HG03520 (cell line): ENCODE results near the gene TMX1.

Experiments used
- ATAC-seq: cut with Tn5 transposase; IDR thresholded peaks from one replicate; pipeline ENCODE4 v1.9.1; 2021; ENCODE audit warnings: mild to moderate bottlenecking, moderate library complexity; ENCODE audit not compliant: unreplicated experiment

The TMX1 gene

DNA sequence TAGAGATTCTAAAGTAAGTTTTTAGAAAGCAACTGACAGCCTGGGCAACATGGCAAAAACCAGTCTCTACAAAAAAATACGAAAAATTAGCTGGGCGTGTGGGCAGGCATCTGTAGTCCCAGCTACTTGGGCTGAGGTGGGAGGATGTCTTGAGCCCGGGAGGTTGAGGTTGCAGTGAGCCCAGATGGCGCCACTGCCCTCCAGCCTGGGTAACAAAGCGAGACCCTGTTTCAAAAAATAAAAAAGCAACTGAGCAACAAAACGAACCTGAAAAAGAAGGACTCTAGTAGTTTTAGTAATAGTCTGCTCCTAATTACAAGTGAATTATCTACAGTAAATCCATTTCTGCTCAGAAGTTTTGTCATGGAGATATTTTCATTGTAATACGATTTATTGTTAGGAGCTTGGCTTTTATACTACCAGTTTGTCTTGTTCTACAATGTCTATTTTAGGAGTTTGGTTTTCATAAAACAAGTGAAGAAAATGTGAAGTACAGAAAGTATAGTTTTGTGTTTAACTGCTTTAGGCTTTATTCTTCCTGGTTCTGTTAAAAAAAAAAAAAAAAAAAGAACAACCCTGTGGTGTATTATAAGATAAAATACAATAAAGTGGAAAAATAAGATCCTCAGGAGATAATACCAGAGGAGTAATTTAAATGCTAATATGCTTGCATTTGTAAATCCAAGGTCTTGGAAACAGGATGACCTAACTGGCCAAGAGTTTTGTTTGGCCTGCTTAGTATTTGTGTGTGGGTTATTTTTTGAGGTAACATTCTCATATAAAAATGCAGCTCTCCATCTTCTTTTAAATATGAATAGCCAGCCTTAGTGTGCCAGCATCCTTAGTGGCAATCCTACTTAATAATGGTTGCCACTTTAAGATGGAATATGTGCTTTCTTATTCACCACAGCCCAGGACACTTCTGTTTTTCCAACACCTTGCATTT, 2.8 kb downstream of the TMX1 start:
- ATAC-seq: no peak

DNA sequence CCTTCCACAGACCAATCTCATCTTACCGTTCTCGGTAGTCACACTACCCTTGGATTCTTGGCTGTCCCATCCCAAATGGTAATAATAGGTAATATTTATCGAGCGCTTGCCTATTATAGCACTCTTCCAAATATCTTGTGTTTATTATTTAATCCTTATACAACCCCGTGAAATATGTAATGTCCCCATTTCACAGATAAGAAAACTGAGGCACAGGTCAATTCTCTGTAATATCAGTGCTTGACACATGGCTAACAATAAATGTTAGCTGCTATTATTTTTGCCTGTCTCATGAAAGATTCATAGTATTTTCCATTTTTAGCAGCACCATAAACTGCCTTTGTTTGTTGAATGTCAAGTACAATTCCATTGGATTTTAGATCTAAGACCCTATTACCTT, 4.5 kb downstream of the TMX1 start:
- no peak for ATAC-seq

DNA sequence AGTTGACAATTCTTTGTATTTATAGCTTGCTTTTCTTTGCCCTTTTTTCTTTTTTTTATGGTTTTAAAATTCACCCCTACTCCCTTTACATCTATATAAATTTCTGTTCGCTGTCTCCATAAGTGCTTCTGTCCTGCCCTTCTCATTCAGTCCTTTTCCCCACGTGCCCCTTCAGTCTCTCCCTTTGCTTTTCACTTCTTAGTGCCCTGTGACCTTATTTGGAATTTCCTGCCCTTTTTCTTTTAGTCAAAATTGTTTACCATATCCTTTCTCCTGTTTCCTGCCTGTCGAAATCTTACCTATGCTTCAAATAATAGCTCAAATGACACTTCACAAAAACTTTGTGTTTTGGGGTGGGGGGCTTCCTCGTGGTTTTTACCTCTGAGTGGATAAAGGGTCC, 6.0 kb downstream of the TMX1 start:
- ATAC-seq: no peak

DNA sequence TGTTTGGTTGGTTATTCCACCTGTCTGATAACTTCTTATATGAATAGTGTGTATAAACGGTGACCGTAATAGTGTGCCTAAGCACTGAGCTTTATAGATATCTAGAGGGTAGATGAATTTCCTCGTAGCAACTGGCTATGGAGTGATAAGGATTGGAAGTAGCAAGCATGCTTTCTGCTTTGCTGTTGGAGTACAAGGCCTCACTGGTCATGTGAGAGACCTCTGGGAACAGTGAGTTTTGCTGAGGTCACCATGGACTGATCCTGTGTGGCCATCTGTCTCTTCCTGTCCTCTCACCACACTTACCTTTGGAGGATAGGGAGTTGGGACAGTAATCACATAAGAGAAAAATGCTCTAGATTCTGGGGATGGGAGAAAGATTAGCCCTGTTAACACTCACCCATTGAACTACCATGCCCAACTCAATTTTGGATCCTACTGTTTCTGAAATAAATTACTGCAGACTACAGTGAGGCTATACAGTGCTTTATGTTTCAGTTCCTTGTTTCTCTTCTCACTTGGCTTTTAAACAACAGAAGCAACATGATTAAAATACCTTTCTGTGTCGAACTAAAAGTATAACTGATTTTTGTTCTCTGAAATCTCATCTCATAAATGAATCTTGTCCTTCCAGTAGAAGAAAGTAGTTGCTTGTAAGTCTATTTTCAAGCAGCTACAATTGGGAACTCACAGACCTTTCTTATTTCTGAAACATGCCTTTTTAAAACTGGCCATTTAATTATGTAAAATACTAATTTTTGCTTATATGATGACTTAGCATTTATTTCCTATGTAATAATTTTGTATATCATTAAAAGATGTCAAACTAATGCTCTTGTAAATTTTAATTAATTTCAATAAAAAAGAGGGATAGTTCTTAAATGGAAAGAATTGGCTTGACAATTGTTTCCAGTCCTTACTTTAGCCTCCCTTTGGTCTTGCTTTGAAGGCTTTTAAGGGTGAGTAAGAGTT, 8.3 kb downstream of the TMX1 start:
- ATAC-seq: peak; percentile 71

DNA sequence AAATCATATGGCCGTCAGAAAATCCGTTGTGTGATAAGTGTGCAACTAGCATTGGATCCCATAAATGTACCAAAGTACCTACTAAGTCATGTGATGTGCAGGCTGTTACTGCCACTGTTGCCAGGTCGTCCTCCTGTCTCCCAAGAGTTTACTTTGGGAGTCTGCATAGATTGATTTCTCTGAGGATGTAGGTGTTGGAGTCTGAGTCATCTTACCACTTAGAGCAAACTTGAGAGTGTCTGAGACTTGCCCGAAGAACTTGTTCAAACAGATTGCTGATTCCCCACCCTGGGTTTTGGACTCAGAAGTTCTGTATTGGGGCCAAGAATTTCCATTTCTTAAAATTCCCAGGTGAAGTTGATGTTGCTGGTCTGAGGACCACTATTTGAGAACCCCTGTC, 11.4 kb downstream of the TMX1 start:
- no peak for ATAC-seq

DNA sequence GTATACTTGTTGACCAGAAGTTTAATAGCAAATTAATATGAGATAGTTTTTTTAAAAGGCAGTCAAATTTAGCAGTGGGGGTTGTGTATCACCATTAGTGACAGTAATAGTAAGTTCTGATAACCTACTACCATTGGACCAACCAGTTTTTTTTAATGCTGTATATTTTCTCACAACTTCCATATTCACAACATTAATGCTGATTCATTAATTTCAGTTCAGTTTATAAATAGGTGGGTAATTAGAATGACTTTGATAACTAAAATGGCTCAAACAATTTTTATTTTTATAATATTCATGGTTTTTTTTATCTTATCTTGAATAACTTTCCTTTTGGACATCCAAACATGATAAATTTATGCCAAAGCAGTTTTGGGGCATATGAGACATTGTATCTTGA, 13.8 kb downstream of the TMX1 start:
- ATAC-seq: no peak

DNA sequence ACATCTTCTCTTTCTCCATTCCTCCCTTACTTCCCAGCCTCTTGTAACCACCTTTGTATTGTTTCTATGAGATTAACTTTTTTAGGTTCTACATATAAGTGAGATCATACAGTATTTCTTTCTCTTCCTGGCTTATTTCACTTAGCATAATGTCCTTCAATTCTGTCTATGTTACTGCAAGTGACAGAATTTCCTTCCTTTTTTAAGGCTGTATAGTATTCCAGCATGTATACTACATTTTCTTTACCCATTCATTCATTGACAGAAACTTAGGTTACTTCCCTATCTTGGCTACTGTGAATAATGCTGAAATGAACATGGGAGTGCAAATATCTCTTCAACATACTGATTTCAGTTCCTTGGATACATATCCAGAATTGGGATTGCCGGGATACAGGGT, 18.2 kb downstream of the TMX1 start:
- no peak for ATAC-seq

DNA sequence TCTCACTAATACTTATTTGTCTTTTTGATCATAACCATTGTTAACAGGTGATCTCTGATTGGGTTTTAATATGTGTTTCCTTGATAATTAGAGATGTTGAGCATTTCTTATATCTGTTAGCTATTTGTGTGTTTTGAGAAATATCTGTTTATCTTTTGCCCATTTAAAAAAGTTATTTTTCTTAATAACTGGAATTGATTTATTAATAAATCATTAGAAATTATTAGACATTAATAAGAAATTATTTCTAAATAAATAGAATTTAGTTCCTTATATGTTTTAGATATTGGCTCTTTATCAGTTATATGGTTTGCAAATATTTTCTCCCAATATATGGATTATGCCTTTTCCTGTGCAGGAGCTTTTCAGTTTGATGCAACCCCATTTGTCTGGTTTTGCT, 18.7 kb downstream of the TMX1 start:
- ATAC-seq: no peak

DNA sequence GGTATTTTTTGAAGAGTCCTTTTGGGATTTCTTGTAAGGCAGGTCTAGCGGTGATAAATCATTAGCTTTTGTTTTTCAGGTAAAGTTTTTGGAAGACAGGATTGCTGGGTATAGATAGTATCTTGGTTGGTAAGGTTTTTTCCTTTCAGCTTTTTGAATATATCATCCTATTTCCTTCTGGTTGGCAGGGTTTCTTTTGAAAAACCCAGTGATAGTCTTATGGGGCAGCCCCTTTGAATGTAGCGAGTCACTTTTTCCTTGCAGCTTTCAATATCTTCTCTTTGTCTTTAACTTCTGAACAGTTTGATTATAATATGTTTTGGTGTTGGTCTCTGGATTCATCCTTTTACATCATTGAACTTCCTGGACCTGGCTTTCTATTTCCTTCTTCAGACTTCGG, 20.2 kb downstream of the TMX1 start:
- no peak for ATAC-seq

DNA sequence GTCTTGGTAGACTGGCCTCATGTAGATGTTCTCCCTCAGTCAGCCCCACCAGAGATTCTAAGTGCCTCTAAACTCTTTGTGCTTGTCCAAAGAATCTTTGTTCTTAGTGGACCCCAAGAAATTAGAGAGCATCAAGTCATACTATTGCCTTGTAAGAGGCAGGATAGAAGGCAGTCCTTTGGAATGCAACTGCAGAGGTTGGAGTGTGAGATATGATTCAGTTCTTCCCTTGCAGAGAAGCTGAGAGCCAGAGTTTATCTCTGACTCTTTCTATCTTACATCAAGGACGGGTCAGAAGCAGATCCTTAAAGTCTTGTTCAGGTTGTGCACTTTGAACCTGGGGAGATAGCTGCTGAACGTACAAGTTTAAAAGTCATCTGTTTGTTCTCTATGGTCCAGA, 21.1 kb downstream of the TMX1 start:
- no peak for ATAC-seq

DNA sequence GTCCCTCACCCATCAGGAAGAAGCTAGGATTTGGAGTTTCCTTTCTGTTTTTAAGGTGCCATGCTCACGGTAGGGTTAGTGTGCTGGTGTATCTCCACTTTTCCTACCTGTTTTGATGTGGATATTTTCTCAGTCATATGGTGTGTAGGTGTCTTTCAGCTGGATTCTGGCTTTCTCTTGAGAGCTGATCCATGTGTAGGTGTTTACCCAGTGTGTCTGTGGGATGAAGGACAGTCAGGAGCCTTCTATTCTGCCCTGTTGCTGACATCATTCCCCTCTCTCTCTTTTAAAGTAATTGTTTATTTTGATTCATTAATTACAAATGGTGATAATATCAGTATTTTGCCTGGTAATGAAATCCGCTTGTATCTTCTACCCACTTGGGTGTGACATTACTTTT, 22.8 kb downstream of the TMX1 start:
- ATAC-seq: no peak

DNA sequence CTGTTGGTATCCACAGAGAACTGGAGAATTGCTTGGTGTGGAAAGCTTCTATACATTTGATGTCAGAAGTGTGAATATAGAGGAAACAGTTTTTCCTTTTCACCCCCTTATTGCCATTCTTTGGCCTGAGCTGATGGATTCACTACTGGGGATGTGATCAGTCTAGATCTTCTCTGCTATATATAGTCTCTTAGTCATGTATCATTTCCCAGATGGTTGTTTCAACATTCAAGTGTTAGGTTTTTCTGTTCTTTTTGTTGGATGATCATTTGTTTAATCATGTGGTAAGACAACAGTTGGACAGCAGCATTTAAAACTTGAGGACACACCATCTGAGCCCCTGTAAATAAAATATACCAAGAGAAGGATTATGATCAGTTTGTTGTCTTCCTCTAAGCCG, 29.6 kb downstream of the TMX1 start:
- no peak for ATAC-seq

DNA sequence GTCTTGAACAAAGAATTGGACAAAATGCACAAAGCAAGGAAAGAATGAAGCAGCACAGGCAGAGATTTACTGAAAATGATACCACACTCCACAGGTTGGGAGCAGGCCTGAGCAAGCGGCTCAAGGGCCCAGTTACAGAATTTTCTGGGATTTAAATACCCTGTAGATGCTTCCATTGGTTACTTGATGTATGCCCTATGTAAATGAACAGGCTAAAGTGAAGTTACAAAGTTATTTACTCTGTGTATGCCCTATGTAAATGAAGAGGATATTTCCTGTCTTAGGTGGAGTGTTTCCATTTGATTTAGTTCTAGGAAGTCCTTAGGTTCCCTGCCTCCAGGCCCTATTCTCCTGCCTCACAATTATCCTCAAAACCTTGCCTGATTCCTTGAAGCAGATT, 36.6 kb downstream of the TMX1 start:
- ATAC-seq: no peak

DNA sequence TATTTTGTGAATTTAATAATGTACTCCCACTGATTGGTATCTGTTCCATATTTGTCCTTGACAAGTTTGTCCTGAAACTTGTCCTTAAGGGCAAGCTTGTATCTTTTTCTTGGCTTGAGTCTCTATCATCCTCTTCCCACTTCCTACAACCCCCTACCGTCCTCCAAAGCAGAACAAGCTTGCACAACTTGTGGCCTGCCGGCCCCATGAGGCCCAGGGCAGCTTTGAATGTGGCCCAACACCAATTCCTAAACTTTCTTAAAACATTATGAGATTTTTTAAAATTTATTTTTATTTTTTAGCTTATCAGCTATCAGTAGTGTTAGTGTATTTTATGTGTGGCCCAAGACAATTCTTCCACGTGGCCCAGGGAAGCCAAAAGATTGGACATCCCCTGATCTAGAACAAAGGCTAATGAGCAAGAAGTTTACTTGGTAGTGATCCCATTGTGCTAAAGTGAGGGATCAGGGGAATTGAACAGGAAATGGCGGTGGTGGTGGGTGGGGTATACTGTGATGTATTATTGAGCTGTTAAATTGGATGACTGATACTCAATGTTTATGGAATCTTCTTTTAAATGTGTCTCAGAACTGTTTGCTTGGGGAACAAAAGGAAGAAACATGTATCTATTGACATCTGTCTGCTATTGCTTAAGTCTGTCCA, 37.8 kb downstream of the TMX1 start:
- ATAC-seq: no peak

DNA sequence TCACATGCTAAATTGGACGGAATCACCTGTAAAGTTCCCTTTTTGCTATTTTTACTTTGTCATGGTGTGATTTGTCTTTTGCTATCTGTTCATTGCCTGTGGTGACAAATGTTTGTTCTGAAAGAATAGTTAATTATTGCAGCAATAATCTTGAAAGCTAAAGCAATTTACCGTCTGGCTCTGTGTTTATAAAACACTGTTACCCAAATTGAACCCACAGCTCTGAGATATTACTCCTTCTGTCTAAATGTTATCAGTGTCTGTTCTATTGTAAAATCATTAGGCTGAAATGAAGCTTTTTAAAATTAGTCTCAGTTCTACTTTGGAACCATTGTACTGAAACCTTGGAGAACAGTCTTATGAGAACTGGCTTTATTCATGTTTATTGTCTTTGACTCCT, 42.5 kb downstream of the TMX1 start:
- no peak for ATAC-seq

DNA sequence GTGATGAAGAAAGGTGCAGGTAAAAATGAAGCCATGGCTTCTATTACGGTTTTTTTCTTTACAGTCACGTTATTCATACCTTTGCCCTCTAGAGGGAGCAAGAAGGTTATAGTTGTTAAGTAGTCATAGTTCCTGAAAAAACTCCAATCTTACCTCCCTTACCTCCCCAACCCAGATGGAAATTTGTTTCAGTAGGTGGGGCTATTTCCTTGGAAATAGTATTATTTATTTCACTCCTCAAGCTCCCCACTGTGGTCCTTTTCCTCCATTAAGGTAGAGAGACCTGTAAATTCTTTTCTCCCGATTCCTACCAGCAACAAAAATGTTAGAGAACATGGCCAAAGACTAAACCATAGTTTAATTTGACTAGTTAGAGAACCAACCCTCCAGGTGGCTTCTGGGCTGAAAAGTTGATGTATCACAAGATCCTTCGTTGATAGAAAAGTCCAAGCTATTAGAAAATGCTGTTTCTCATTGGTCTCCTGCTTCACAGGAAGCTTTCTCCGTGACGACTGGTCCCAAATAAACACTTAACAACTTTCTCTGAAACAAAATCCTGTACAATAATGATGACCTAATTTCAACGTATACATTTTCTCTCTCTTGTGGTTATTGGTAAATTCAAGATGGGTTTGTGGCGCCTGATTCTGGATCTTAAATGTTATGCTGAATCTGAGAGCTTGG, 43.5 kb downstream of the TMX1 start:
- ATAC-seq: no peak

DNA sequence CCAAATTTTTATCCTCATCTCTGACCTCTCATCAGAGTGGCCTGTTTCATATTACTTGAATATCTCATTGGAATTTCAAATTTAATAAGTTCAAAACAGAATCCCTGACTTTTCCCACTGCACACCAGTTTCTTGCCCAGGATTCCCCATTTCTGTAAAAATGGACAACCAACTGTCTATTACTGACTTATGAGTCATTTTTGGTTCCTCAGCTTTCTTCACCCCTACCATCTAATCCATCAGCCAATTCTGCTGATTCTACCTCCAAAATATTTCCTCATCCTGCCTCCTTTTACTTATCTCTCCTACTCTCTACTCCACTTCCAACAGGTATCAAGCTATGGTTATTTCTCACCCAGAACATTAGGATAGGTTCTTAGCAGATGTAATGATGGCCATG, 44.2 kb downstream of the TMX1 start:
- ATAC-seq: no peak

DNA sequence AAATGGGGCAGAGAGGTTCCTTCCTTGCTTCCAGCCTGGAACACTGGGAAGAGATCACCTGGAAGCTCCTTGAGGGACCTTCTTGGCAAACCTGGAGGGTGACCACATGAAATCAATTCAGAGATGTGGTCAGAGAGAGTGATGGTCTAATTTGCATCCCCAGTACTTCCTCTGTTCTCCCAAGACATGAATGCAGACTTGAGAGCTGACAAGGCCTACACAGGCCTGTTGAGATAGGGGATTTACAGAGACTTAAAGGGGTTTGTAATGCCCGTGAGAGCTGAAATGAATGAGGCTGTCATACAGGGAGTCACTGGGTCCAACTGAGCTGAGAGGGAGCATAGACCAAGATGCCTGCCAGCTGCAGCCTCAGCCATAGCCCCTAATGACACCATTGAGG, 45.1 kb downstream of the TMX1 start:
- ATAC-seq: no peak

DNA sequence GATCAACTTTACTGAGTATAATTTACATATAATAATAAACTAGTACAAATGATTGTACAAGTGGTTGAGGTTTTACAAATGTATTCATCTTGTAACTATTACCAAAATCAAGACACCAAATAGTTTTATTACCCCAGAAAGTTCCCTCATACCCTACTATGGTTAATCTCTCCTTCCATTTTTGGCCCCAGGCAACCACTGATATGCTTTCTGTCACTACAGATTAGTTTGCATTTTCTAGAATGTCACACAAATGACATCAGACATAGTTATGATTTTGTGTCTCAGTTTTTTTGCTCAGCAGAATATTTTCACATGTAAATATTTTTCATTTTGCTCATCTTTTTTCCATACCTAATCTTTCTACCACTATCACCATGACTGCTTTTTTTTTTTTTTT, 49.1 kb downstream of the TMX1 start:
- no peak for ATAC-seq

DNA sequence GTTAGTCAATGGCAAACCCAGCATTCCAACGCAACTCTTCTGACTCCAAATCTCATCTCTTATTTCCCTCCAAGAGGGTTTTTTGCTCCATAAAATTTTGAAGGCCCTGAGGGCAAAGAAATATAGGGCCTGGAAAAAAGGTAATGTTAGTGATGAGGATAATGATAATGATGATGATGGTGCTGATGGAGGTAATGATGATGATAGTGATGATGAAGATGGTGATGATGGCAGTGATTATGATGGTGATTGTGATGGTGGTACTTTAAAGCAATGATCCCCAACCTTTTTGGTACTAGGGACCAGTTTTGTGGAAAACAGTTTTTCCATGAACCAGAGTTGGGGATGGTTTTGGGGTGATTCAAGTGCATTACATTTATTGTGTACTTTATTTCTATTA, 50.1 kb downstream of the TMX1 start:
- ATAC-seq: no peak

DNA sequence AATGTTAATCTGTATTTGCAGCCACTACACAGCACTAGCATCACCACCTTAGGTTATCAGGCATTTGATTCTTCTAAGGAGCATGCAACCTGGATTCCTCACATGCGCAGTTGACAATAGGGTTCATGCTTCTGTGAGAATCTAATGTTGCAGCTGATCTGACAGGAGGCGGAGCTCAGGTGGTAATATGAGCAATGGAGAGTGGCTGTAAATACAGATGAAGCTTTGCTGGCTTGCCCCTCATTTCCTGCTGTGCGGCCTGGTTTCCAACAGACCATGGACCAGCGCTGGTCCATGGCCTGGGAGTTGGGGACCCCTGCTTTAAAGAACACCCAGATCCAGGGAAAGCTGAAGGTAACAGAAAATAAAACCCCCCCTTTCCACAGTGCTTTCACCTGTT, 51.0 kb downstream of the TMX1 start:
- no peak for ATAC-seq
